Fibroblast of villous mesenchyme (primary cell): Measurements from ENCODE around the gene TRANK1. TPM values are rescaled to one million over a fixed set of nuclear protein-coding genes. Genes with fewer than 3 reads are reported as not detected.
"Not testable (repeated sequence)": the region's sequence is repeated elsewhere in the genome, so short reads cannot be mapped to it uniquely, and the experiment has no call there.

Experiments
- DNase-seq: peaks from one replicate; pipeline ENCODE4 v3.0.0-alpha.2; 2010; ENCODE audit warnings: low read depth
- H3K4me3 ChIP-seq: 2 replicates; pipeline ENCODE4 v1.5.1; 2011; ENCODE audit warnings: low read depth, mild to moderate bottlenecking, low read length
- total RNA-seq: library from RNA; depleted of rRNA; stranded (reverse); fragments of >200 nt; gene quantifications from 2 replicates; pipeline ENCODE4 v1.2.3, GENCODE V29; 2012
- TF ChIP-seq, protein P1 (sequence below): IDR thresholded peaks from 2 replicates; pipeline ENCODE4 v1.5.1; 2012; ENCODE audit warnings: low read depth, mild to moderate bottlenecking, low read length; ENCODE audit not compliant: insufficient read depth

Gene TRANK1
- total RNA-seq, 1 donor: 13.4 TPM

DNA sequence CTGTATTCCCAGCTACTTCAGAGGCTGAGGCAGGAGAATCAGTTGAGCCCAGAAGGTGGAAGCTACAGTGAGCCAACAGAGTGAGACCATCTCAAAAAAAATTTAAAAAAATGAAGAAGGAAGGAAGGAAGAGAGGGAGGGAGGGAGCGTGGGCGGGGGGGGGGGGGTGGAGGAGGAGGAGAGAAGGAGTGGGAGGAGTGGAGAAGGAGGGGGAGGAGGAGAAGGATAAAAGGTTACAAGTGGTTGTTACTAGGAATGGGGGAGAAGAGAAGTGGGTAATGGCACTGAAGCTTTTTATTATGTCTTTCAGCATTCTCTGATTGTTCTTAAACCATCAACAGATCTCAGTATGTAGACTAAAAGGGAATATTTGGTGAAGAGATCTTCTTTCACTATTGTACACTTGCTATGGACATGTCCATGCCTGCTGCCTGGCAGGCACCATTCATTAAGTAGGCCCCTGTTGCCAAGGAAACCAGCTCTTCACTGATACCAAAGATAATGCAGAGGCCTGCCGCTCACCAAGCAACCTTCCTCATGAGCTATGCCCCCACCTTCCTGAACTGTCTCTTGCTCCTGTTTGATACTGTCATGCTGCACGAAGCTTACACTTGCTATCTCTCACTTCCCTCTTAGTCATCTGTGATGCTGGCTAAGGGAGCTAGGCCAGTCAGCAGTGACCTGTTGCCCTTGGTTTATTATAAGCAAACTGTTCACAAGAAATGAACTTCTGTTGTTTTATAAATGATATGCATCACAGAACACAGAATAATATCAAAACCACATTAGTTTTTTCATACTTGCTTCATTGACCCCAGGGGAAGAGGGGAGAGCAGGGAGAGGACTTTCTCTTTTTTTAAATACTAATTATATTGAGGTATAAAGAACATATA is 24.9 kb upstream of the TRANK1 start:
- DNase-seq: peak; percentile 59

DNA sequence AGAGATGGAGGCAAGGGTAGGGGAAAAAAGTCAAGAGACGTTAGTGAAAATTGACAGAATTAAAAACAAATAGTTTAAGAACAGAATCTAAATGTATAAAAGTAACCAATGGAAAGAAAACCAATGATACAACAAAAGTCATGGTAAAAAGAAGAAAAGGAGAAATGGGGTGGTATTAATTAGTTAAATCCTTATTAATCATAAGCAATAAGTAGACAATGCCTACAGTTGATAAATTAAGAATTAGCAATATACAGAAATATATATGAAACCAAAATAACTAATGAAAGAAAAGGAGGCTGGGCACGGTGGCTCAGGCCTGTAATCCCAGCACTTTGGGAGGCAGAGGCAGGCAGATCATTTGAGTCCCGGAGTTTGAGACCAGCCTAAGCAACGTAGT is 24.2 kb upstream of the TRANK1 start:
- TF ChIP-seq, protein P1, sequence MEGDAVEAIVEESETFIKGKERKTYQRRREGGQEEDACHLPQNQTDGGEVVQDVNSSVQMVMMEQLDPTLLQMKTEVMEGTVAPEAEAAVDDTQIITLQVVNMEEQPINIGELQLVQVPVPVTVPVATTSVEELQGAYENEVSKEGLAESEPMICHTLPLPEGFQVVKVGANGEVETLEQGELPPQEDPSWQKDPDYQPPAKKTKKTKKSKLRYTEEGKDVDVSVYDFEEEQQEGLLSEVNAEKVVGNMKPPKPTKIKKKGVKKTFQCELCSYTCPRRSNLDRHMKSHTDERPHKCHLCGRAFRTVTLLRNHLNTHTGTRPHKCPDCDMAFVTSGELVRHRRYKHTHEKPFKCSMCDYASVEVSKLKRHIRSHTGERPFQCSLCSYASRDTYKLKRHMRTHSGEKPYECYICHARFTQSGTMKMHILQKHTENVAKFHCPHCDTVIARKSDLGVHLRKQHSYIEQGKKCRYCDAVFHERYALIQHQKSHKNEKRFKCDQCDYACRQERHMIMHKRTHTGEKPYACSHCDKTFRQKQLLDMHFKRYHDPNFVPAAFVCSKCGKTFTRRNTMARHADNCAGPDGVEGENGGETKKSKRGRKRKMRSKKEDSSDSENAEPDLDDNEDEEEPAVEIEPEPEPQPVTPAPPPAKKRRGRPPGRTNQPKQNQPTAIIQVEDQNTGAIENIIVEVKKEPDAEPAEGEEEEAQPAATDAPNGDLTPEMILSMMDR: no peak
- DNase-seq: no peak
- H3K4me3 ChIP-seq: no peak overlapping the region

More for the DNA sequence above, 24.9 kb upstream of the TRANK1 start:
- TF ChIP-seq, protein P1: no peak
- H3K4me3 ChIP-seq: no peak overlapping the region

DNA sequence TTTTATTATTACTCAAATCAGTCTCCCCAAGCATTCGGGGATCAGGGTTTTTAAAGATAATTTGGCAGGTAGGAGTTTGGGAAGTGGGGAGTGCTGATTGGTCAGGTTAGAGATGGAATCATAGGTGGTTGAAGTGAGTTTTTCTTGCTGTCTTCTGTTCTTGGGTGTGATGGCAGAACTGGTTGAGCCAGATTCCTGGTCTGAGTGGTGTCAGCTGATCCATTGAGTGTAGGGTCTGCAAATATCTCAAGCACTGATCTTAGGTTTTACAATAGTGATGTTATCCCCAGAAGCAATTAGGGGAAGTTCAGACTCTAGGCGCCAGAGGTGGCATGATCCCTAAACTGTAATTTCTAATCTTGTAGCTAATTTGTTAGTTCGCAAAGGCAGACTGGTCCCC is 20.6 kb upstream of the TRANK1 start:
- no peak for DNase-seq
- TF ChIP-seq, protein P1: no peak
- no peak overlapping the region for H3K4me3 ChIP-seq

DNA sequence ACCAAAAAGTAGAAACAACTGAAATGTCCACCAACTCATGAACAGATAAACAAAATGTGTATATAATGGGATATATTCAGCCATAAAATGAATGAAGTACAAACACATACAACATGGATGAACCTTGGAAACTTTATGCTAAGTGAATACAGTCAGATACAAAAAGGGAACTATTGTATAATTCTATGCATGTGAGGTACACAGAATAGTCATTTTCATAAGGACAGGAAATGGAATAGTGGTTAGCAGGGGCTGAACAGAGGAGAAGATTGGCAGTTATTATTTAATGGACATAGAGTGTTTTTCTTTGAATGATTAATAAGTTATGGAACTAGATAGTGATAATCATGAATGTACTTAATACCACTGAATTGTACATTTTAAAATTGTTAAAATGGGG is 20.0 kb upstream of the TRANK1 start:
- no peak for DNase-seq
- TF ChIP-seq, protein P1: no peak
- H3K4me3 ChIP-seq: no peak overlapping the region

DNA sequence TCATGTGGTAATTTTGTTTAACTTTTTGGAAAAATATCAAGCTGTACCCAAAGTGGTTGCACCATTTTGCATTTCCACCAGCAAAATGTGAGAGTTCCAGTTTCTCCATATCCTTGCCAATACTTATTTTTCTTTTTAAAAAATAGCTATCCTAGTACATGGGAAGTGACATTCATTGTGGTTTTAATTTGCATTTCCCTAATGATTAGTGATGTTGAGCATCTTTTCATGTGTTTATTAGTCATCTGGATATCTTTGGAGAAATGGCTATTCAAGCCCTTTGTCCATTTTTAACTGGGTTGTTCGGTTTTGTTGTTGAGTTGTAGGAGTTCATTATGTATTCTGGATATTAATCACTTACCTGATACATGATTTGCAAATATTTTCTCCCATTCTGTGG is 19.5 kb upstream of the TRANK1 start:
- TF ChIP-seq, protein P1: no peak
- DNase-seq: no peak
- no peak overlapping the region for H3K4me3 ChIP-seq

DNA sequence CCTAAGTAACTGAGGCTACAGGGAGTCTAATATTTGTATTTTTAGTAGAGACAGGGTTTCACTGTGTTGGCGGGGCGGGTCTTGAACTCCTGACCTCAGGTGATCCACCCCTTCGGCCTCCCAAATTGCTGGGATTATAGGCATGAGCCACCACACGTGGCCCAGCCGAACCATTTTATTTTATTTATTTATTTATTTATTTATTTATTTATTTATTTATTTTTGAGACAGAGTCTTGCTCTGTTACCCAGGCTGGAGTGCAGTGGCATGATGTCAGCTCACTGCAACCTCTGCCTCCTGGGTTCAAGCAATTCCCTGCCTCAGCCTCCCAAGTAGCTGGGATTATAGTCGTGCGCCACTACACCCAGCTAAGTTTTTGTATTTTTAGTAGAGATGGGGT is 18.2 kb upstream of the TRANK1 start:
- not testable (repeated sequence) for H3K4me3 ChIP-seq, DNase-seq

DNA sequence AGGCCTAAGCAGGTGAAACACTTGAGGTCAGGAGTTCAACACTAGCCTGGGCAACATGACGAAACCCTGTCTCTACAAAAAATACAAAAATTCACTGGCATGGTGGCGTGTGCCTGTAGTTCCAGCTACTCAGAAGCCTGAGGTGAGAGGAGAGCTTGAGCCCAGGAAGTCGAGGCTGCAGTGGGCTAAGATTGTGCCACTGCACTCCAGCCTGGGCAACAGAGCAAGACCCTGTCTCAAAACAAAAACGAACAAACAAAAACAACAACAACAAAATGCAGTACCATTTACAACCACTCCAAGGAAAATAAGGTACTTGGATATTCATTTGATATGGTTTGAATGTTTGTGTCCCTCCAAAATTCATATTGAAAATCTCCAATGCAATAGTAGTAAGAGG is 15.6 kb upstream of the TRANK1 start:
- TF ChIP-seq, protein P1: no peak
- H3K4me3 ChIP-seq: no peak overlapping the region
- DNase-seq: no peak
